ENCODE measurements around the gene APMAP.

APMAP gene

GRCh38 chr20:25007491-25008305 lies 15.1 kb upstream of the APMAP start:
- no peak overlapping the region for H3K9ac ChIP-seq (ENCODE audit: low read length)
- H3K9me3 ChIP-seq (ENCODE audit: low read length), result no peaks in the 10 kb centered on the region
- H3K36me3 ChIP-seq (ENCODE audit: insufficient read depth, low read length), result no peaks in the 10 kb centered on the region
- no peaks in the 10 kb centered on the region for H3F3A ChIP-seq (ENCODE audit: insufficient read depth, low read length)
- H2AFZ ChIP-seq (ENCODE audit: low read length), result no peak overlapping the region
- H3K27ac ChIP-seq (ENCODE audit: low read depth, low read length, poor library complexity, severe bottlenecking), result no peak overlapping the region
- H3K9me2 ChIP-seq (ENCODE audit: low read depth, low read length), result no peaks in the 10 kb centered on the region
- H3K79me2 ChIP-seq (ENCODE audit: insufficient read depth, low read length), result no peaks in the 10 kb centered on the region
- H3K4me3 ChIP-seq (ENCODE audit: low read depth, low read length, poor library complexity, severe bottlenecking), result no peak overlapping the region
- H4K20me1 ChIP-seq (ENCODE audit: insufficient read depth, low read length), result no peaks in the 10 kb centered on the region
- no peak overlapping the region for H3K4me2 ChIP-seq (ENCODE audit: low read length)
- H3K27me3 ChIP-seq (ENCODE audit: insufficient read depth, low read length), result no peaks in the 10 kb centered on the region
- TF ChIP-seq EZH2 (IDR thresholded peaks at IDR 0.05; ENCODE audit: borderline replicate concordance, low read length) (no peak), CTCF (IDR thresholded peaks at IDR 0.05; ENCODE audit: low read length) (no peak)
- no peaks in the 10 kb centered on the region for H3K4me1 ChIP-seq (ENCODE audit: insufficient read depth, low read length, severe bottlenecking)

GRCh38 chr20:25006431-25007167 lies 14.0 kb upstream of the APMAP start:
- Histone ChIP-seq H3K9ac (ENCODE audit: low read length) (no peak overlapping the region), H3F3A (ENCODE audit: insufficient read depth, low read length) (no peaks in the 10 kb centered on the region), H3K27me3 (ENCODE audit: insufficient read depth, low read length) (no peaks in the 10 kb centered on the region), H3K9me2 (ENCODE audit: low read depth, low read length) (no peaks in the 10 kb centered on the region), H3K36me3 (ENCODE audit: insufficient read depth, low read length) (no peaks in the 10 kb centered on the region), H3K27ac (ENCODE audit: low read depth, low read length, poor library complexity, severe bottlenecking) (no peak overlapping the region), H3K4me3 (ENCODE audit: low read depth, low read length, poor library complexity, severe bottlenecking) (no peak overlapping the region), H4K20me1 (ENCODE audit: insufficient read depth, low read length) (no peaks in the 10 kb centered on the region), H3K9me3 (ENCODE audit: low read length) (no peaks in the 10 kb centered on the region), H3K4me1 (ENCODE audit: insufficient read depth, low read length, severe bottlenecking) (no peaks in the 10 kb centered on the region), H3K4me2 (ENCODE audit: low read length) (no peak overlapping the region), H3K79me2 (ENCODE audit: insufficient read depth, low read length) (no peaks in the 10 kb centered on the region), H2AFZ (ENCODE audit: low read length) (no peak overlapping the region)
- TF ChIP-seq EZH2 (IDR thresholded peaks at IDR 0.05; ENCODE audit: borderline replicate concordance, low read length) (no peak), CTCF (IDR thresholded peaks at IDR 0.05; ENCODE audit: low read length) (no peak)

GRCh38 chr20:25005661-25006060 lies 13.1 kb upstream of the APMAP start:
- TF ChIP-seq CTCF (IDR thresholded peaks at IDR 0.05; ENCODE audit: low read length) (no peak), EZH2 (IDR thresholded peaks at IDR 0.05; ENCODE audit: borderline replicate concordance, low read length) (no peak)
- H3F3A ChIP-seq (ENCODE audit: insufficient read depth, low read length), result no peaks in the 10 kb centered on the region
- H4K20me1 ChIP-seq (ENCODE audit: insufficient read depth, low read length), result no peaks in the 10 kb centered on the region
- no peak overlapping the region for H3K4me3 ChIP-seq (ENCODE audit: low read depth, low read length, poor library complexity, severe bottlenecking)
- no peaks in the 10 kb centered on the region for H3K4me1 ChIP-seq (ENCODE audit: insufficient read depth, low read length, severe bottlenecking)
- no peak overlapping the region for H3K9ac ChIP-seq (ENCODE audit: low read length)
- no peaks in the 10 kb centered on the region for H3K36me3 ChIP-seq (ENCODE audit: insufficient read depth, low read length)
- no peaks in the 10 kb centered on the region for H3K79me2 ChIP-seq (ENCODE audit: insufficient read depth, low read length)
- no peak overlapping the region for H2AFZ ChIP-seq (ENCODE audit: low read length)
- H3K9me2 ChIP-seq (ENCODE audit: low read depth, low read length), result no peaks in the 10 kb centered on the region
- no peaks in the 10 kb centered on the region for H3K9me3 ChIP-seq (ENCODE audit: low read length)
- no peak overlapping the region for H3K4me2 ChIP-seq (ENCODE audit: low read length)
- H3K27ac ChIP-seq (ENCODE audit: low read depth, low read length, poor library complexity, severe bottlenecking), result no peak overlapping the region
- H3K27me3 ChIP-seq (ENCODE audit: insufficient read depth, low read length), result no peaks in the 10 kb centered on the region

Data from OCI-LY1 (cell line).